GM18508 (cell line): ENCODE measurements around the gene VPS37C.
A peak's percentile ranks its signal among the peaks of the same experiment; 100 is the strongest.

ENCODE experiments used
- ATAC-seq: cut with Tn5 transposase; IDR thresholded peaks from one replicate; pipeline ENCODE4 v1.9.1; 2021; ENCODE audit warnings: moderate number of reproducible peaks; ENCODE audit not compliant: insufficient read depth, unreplicated experiment

Gene VPS37C

DNA sequence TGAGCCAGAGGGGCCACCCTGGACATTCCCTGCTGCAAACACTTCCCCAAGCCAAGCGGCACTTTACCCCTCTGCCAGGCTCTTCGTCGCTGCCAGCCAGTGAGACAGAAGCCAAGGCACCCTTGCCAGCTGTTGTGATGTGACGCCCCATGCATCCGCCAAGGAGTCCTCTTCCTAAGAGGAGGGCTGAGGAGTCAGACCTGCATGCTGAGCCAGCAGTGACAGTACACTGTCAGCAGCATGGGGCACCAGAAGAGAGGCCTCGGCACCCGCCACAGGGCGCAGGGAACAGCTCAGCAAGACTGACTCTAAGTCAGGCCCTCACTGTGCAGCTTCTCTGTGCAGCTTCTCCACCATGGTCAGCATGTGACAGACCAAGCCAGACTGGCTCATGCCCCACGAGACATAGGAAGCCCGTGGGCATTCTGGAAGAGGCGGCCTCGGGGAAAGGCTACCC is 26.4 kb downstream of the VPS37C start:
- no peak for ATAC-seq

DNA sequence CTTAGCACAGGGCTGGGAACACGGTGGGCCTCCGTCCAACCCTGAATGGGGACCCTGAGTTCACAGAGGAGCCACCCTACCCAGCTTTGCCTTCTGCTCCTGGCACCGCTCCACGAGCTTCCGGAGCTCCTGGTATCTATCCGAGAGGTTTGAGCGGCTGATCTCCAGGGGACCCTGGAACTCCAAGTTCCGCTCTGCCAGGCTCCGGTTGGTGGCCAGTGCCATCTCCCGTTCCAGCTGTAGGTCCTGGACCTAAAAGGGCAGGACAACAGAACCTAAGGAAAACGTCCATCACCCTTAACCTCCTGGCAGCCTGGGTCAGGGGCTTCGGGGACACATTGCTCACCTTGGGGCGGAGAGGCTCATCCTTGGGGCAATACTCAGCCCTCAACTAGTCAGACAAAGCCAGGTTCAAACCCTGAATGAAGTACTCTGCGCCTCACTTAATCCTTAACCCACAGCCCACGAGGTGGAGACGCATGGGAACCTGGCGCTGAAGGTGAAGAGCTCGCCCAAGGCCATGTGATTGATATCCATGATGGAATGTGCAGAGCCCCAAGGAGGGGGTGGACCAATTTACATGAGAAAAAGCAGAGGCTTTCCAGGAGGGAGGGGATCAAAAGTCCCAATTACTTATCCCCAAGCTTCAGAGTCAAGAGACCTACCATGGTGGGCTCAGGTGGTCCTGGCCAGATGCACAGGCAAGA is 27.1 kb downstream of the VPS37C start:
- no peak for ATAC-seq

DNA sequence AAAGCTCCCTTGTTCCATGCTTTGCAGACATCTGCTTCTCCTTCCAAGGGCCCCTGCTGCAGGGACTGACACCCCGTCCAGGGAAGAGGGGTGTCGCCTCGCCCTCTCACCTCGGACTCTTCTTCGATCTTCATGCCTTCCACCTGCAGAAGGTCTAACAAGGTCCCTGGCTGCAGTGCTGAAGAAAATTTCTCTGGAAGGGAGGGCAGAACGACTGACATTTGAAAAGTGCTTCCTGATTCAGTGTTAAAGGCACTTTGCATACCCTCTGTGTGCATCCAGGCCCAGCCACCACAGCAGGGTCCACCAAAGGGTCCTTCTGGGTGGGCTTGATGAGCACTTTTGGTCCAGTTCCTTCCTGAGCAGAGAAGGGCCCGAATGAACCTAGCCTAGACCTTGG is 28.1 kb downstream of the VPS37C start:
- ATAC-seq: no peak

DNA sequence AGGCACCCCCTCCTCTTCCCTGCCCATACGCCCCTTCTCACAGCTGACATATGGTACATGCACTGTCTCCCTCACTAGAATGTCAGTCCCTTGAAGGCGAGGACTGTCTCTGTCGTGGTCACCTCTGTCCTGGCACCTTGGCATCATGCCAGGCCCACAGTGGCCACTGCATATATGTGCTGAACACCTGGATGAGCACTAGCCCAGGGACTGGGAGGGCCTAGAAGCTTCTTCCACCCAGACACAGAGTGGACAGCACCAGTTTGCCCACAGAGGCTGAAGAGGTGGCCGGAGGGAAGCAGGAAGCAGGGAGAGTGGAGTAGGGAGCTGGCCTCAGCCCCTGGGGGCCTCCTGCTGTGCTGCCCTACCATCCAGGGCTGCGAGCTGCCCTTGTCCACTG is 28.6 kb downstream of the VPS37C start:
- no peak for ATAC-seq

DNA sequence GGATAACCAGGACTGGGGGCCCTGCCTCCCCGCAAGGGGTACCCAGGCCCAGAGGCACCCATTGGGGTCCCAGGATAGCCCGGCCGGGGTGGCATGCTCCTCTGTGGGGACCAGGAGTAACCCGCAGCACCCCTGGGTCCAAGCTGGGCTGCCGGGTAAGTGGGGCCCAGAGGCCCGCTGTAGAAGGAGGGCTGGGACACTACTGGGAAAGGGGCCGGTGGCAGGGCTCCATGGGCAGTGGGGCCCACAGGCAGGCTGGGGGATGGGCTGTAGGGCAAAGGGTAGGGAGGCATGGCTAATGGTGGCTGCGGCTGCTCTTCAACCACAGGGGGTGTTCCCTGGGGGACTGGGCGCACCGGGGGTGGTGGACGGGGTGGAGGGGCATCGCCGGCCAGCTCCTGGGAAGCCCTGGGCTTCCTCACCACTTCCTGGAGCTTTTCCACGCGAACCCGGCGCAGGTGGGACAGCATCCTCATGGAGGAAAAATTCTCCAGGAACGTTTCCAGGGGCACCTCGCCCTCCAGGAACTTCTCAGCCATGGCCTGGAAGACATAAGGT is 29.1 kb downstream of the VPS37C start:
- no peak for ATAC-seq

DNA sequence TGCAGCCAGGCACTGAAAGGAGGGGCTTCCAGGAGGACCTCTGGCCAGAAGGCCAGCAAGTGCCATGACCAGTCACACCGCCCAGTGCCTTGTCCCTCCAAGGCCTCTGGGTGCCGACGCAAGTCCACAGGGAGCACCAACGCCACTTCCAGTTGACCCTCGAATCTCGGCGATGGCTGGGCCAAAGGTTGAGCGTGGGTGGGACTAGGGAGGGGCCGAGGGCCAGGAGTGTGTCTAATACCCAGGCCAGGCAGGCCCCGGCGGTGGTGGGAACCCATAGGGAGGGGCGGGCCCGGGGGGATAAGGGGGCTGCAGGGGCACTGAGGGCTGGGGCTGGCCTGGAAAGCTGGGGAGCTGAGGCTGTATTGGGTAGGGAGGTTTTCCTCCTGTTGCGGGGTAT is 29.6 kb downstream of the VPS37C start:
- no peak for ATAC-seq

DNA sequence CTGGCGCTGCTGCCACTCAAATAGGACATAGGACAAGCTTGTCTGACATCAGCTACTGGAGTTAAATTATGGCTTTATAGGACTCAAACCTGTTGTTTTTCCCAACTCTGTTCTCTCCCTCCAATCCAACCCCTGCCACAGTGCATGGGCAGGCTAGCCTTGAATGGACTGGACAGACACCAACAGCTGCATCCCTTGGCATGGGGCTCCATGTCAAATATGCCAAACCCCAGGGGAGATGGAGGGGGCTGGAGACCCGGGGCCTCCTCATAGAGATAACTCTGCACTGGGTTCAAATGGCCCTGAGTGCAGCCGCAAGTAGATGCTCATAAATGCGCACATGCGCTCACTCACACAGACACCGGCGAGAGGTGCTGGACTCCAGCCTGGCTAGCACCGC is 30.0 kb downstream of the VPS37C start:
- ATAC-seq: no peak

DNA sequence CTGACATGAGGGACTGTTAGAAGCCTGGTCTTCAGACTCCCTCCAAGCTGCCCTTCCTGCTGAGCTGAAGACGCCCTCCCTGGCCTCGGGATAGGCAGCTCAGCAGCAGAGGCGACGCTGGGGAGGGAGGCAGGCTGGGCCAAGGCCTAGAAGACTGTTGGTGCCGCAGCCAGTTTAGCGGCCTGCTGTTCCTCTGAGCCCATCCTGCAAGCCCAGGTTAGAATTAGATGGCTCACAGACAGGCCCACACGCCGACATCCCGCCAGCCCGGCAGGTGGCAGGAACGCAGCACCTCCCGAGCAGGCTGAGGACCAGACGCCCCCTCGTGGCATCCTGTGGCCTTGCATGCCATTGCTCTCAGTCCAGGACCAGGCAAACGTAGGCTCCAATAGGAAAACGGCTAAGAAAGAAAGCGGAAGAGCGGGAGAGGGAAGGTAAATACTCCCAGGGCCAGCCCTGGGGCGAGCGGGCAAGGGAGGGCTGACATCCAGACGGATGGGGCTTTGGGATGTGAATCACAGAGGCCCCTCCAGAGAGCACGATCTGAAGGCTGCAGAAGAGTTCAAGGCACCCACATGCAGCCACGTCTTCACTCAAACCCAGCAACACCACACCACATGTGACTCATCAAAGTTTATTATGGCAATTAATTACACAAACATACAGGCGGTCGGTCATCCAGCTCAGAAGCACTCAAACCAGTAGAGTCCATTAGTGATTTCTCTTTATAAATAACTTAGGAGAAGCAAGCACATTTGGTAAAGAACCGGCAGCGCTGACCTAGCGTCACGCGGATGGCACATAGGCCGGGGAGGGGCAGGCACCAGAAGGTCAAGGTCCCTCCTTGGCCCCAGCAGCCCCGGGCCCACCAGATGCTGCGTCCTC is 31.3 kb downstream of the VPS37C start:
- peak; percentile 70 for ATAC-seq

DNA sequence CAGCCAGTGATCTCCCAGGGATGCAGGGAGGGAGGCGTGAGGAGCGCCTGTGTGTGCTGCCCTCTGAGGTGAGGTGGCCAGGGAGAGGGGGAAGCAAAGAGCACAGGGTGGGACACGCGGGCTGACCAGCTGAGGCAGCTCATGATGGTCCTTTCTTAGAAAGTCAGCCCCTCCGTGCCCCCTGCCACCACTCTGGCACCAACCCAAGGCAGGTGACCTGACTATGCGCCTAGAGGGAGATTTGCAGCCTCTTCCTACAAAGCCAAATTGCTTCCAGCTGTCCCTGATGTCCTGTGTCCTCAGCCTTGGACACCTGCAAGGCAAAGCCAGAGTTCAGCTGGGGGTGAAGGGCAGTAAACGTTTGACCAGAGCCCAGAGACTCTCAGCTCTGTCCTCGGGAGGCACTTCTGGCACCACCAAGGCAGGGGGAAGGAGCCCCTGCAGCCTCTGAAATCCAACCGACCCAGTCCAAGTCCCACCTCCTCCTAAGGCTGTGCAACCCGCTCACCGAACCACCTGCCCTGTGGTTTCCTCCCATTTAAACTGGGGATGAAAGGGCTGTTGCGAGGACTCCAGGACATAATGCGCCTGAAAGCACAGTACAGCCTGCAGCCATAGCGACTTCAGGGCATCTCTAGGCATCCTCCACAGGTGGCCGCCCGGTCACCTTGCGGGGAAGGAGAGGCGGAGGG is 32.1 kb downstream of the VPS37C start:
- no peak for ATAC-seq

DNA sequence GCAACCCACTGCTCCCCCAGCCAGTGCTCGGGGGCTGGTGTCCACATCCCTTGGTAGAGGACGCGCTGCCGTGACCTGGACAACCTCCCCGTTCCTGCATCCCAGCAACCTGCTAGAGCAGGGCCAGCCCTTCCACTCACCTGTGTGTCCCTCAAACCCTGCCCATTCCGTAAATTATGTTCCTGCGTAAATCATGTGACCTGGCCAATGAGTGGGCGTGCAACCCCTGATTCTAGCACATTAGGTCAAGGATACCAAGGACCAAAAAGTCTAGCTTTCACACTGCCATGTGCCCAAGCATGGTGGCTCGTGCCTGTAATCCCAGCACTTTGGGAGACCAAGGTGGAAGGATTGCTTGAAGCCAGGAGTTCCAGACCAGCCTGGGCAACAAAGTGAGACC is 33.2 kb downstream of the VPS37C start:
- ATAC-seq: no peak

DNA sequence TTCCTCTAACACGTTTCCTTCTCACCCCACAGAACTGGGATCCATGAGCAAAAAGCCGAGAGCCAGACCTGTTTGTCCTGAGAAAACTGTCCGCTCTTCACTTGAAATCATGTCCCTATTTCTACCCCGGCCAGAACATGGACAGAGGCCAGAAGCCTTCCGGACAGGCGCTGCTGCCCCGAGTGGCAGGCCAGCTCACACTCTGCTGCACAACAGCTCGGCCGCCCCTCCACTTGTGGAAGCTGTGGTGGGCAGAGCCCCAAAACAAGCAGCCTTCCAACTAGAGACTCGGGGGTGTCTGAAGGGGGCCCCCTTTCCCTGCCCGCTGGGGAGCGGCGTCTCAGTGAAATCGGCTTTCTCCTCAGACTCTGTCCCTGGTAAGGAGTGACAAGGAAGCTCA is 35.0 kb downstream of the VPS37C start:
- ATAC-seq: no peak

DNA sequence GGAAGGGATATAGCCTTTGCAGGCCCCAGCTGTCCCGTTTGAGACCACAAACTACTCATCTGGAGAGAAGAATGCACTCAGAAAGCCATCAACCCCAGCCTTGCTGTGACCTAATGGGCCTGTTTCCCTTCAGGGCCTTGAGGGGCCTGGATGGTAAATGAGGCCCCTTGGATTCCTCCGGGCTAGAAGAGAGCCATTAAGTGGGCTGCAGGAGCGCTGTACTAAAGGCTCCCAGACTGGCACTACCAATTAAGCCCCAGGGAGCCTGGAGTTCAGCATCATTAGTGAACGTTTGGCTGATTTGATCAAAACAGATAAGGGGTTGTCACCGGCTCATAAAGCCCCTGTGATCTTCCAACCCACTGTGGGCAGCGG is 35.9 kb downstream of the VPS37C start:
- ATAC-seq: no peak

DNA sequence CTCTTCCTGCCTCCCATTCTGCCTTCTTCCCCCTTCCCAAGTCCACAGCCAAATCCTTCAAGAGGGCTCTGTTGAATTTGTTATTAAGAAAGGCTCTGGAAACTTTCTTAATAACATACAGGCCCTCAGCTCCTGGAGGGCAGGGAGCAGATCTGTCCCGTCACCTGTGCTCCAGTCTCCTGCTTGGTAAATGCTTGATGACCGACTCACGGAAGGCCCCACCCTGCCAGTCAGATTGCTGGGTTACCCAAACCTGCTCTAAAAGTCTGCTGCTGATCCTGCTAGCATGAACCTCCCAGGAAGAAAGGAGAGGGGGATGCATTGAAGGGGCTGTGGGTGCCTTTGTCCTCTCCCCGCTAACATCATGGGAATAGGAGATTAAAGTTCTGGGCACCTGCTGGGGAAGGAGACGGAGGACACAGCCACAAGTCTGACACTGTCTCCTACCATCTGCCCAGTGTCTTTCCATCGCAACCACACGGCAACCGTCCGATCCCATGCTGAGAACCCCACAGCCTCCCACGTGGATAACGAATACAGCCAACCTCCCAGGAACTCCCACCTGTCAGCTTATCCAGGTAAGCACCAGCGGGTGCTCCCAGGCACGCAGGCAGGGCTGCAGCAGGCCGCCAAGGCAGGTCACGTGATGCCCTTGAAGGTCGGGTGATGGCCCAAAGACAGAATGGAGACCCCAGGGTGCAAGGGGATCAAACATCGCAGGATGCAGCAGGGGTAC is 36.5 kb downstream of the VPS37C start:
- no peak for ATAC-seq

DNA sequence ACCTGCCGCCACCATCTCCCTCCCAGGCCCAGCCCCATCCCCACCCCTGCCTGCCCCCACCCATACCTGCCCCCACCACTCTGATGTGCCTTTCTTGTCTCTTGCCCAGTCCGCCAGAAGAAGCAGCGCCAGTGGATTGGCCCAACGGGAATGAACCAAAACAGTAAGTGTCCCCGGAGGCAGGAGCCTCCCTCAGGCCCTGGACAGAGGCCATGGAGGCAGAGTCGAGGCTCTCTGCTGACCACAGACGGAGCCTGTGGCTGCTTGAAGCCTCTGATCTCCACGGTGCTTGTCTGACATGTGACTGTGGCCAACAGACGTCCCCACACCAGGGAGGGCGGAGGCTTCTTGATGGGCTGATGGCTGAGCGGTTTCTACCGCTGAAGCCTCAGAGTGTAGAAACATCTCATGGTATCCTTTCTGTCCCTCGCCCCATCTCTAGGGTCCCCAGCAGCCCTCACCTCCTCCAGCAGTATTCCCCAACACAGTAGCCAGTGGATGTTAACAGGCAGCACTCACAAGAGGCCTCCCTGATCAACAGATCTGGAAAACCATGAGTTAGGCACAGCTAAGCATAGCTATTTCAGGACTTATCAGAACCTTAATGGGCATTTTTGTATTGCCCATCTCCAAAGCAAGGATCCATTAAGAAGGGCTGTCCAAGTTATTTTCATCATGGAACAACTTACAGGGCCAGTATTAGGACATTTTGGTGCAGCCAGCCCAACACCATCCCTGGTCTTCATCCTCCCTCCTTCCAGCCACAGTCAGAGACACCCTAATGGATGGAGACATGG is 37.3 kb downstream of the VPS37C start:
- ATAC-seq: no peak

DNA sequence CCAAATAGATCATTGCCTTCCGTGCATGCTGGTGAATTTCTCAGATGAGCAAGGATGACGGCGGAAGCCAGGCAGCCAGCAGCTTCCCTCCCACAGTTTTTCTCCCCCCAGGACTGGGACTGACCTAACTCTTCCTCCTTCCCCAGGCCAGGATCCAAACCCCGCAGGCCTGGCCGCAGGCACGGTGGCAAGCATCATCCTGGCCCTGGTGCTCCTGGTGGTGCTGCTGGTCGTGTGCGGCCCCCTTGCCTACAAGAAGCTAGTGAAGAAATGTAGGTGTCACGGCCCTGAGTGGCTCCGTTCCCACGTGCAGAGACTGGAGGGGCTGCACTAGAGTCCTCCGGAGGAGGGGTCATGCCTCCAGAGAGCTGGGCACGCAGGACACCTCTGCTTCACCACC is 38.5 kb downstream of the VPS37C start:
- ATAC-seq: no peak

DNA sequence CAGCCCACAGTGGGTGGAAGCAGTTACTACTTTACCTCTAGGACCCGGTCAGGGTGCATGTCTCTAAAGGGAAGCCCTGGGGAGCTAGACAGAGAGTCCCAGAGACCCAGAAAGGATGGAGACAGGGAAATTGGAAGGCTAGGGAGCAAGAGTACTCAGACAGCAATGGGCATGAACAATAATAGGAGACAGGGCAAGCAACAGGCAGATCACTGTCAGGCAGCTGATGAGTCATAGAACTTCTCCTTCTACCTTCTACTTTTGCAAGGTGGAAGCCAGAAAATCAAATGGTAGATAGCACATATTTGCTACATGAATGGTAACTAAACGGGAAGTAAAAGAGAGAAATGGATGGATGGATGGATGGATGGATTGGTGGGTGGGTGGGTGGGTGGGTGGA is 39.3 kb downstream of the VPS37C start:
- no peak for ATAC-seq

DNA sequence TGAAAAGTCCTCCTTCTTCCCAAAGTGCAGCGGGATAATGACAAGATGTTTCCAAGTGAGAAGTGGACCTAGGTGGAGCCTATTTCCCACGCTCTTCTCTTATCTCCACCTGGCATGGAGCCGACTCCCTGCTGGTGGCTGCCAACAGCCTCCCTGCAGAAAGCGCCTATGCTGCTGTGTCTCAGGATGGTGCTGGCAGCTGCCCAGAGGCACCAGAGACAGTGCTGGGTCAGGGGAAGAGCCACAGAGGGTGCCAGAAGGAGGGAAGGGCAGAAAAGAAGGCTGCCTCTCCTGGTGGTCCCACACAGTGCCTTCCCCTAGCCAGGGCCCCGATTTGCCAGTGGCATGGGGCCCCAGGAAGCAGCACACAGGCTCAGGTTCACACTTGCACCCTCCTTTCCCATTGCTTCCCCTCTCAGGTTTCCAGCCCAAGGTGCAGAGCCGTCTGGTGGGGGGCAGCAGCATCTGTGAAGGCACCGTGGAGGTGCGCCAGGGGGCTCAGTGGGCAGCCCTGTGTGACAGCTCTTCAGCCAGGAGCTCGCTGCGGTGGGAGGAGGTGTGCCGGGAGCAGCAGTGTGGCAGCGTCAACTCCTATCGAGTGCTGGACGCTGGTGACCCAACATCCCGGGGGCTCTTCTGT is 39.9 kb downstream of the VPS37C start:
- no peak for ATAC-seq

DNA sequence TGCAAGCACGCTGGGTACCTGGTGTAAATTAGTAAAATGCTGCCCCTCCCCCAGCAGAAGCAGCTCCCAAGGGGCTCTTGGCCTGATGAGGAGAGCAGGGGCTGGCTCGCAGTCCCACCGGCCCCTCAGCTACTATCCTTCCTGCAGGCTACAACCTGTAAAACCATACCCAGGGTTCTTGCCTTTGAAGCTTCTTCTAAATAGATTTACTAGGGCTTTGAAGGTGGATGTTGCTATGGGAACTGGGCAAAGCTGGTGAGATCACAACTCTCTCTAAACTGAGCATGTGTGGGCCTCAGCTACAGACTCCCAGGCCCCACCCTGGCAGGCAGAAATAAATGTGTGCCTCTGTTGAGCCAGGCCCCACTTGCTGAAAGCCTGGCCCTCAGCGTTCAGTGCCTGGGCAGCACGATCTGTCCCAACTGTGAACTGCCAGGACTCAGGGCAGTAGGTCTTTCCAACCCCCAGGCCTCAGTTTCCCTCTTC is 40.5 kb downstream of the VPS37C start:
- no peak for ATAC-seq
